ENCODE measurements around the gene PGM2L1. TPM values are rescaled to one million over a fixed set of nuclear protein-coding genes. Genes with fewer than 3 reads are reported as not detected.

PGM2L1 gene
- polyA plus RNA-seq, 4 donors = 0.45 to 3.1 (median 1.2) TPM

DNA sequence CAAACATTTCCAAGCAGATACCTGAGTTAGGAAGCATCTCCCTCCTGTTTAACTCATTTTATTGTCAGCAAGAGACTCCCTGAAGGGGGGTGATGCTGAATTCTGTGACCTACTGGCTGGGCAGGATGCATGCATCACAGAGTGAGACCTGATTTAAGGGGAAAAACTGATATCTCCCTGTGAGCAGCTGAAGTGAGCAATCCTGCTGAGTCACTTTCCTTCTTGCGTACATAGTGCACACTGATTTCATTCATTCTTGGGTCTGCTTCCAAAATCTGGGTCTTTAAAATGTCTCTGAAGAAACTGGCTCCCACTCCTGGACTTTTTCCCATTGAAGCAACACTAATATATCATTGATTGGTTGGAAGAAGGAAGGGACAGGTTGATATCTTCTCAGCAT lies 110.1 kb downstream of the PGM2L1 start:
- Histone ChIP-seq H3K4me1 (ENCODE audit: control insufficient read depth in 3 of 3, insufficient read depth in 2 of 3, low read depth in 1 of 3, low read length in 2 of 3) (no peaks in the 10 kb centered on the region), H3K9me3 (ENCODE audit: control insufficient read depth in 2 of 2, insufficient read depth in 1 of 2, low read depth in 1 of 2, low read length in 1 of 2) (no peaks in the 10 kb centered on the region), H3K36me3 (ENCODE audit: control insufficient read depth in 3 of 3, insufficient read depth in 2 of 3, low read depth in 1 of 3, low read length in 3 of 3) (no peaks in the 10 kb centered on the region), H3K27ac (ENCODE audit: low read depth in 1 of 3, low read length in 2 of 3) (no peak overlapping the region), H3K27me3 (ENCODE audit: control insufficient read depth in 3 of 3, insufficient read depth in 3 of 3, low read length in 3 of 3) (peaks cover 0 to 4% (median 0%) of the 10 kb centered on the region in 3 donors), H3K4me3 (ENCODE audit: low read depth in 1 of 3, low read length in 3 of 3) (no peak overlapping the region)
- FAIRE-seq (no peak), DNase-seq (no peak)
- 62 to 88% (median 81%) methylated on average over 1 of the region's 1 CpG for WGBS, 3 donors

GRCh38 chr11:74284466-74284865 lies 113.8 kb downstream of the PGM2L1 start:
- no peak for DNase-seq
- no peaks in the 10 kb centered on the region for H3K36me3 ChIP-seq (ENCODE audit: control insufficient read depth in 3 of 3, insufficient read depth in 2 of 3, low read depth in 1 of 3, low read length in 3 of 3)
- peaks cover 0 to 4% of the 10 kb centered on the region in 2 donors for H3K9me3 ChIP-seq (ENCODE audit: control insufficient read depth in 2 of 2, insufficient read depth in 1 of 2, low read depth in 1 of 2, low read length in 1 of 2)
- 70 to 84% (median 73%) methylated on average over 2 of the region's 2 CpGs for WGBS, 3 donors
- peaks cover 0 to 4% (median 0%) of the 10 kb centered on the region in 3 donors for H3K27me3 ChIP-seq (ENCODE audit: control insufficient read depth in 3 of 3, insufficient read depth in 3 of 3, low read length in 3 of 3)
- no peaks in the 10 kb centered on the region for H3K4me1 ChIP-seq (ENCODE audit: control insufficient read depth in 3 of 3, insufficient read depth in 2 of 3, low read depth in 1 of 3, low read length in 2 of 3)
- no peak overlapping the region for H3K4me3 ChIP-seq (ENCODE audit: low read depth in 1 of 3, low read length in 3 of 3)
- H3K27ac ChIP-seq (ENCODE audit: low read depth in 1 of 3, low read length in 2 of 3) = no peak overlapping the region
- FAIRE-seq = no peak

GRCh38 chr11:74283580-74284180 lies 114.6 kb downstream of the PGM2L1 start:
- no peak for DNase-seq
- FAIRE-seq = no peak
- Histone ChIP-seq H3K4me1 (ENCODE audit: control insufficient read depth in 3 of 3, insufficient read depth in 2 of 3, low read depth in 1 of 3, low read length in 2 of 3) (no peaks in the 10 kb centered on the region), H3K9me3 (ENCODE audit: control insufficient read depth in 2 of 2, insufficient read depth in 1 of 2, low read depth in 1 of 2, low read length in 1 of 2) (peaks cover 0 to 4% of the 10 kb centered on the region in 2 donors), H3K36me3 (ENCODE audit: control insufficient read depth in 3 of 3, insufficient read depth in 2 of 3, low read depth in 1 of 3, low read length in 3 of 3) (no peaks in the 10 kb centered on the region), H3K27me3 (ENCODE audit: control insufficient read depth in 3 of 3, insufficient read depth in 3 of 3, low read length in 3 of 3) (peaks cover 0 to 4% (median 0%) of the 10 kb centered on the region in 3 donors), H3K4me3 (ENCODE audit: low read depth in 1 of 3, low read length in 3 of 3) (no peak overlapping the region), H3K27ac (ENCODE audit: low read depth in 1 of 3, low read length in 2 of 3) (no peak overlapping the region)
- WGBS, 3 donors = 81 to 91% (median 90%) methylated on average over 3 of the region's 3 CpGs

GRCh38 chr11:74282914-74283371 lies 115.3 kb downstream of the PGM2L1 start:
- Histone ChIP-seq H3K4me3 (ENCODE audit: low read depth in 1 of 3, low read length in 3 of 3) (no peak overlapping the region), H3K4me1 (ENCODE audit: control insufficient read depth in 3 of 3, insufficient read depth in 2 of 3, low read depth in 1 of 3, low read length in 2 of 3) (no peaks in the 10 kb centered on the region), H3K27me3 (ENCODE audit: control insufficient read depth in 3 of 3, insufficient read depth in 3 of 3, low read length in 3 of 3) (peaks cover 0 to 4% (median 0%) of the 10 kb centered on the region in 3 donors), H3K9me3 (ENCODE audit: control insufficient read depth in 2 of 2, insufficient read depth in 1 of 2, low read depth in 1 of 2, low read length in 1 of 2) (peaks cover 0 to 4% of the 10 kb centered on the region in 2 donors), H3K36me3 (ENCODE audit: control insufficient read depth in 3 of 3, insufficient read depth in 2 of 3, low read depth in 1 of 3, low read length in 3 of 3) (no peaks in the 10 kb centered on the region), H3K27ac (ENCODE audit: low read depth in 1 of 3, low read length in 2 of 3) (no peak overlapping the region)
- FAIRE-seq = no peak
- WGBS, 3 donors = 61 to 75% (median 69%) methylated on average over 5 of the region's 5 CpGs
- DNase-seq = no peak

- WGBS, 3 donors = 72 to 95% (median 91%) methylated on average over 3 of the region's 3 CpGs
- Histone ChIP-seq H3K9me3 (ENCODE audit: control insufficient read depth in 2 of 2, insufficient read depth in 1 of 2, low read depth in 1 of 2, low read length in 1 of 2) (peaks cover 0 to 4% of the 10 kb centered on the region in 2 donors), H3K27me3 (ENCODE audit: control insufficient read depth in 3 of 3, insufficient read depth in 3 of 3, low read length in 3 of 3) (peaks cover 0 to 4% (median 0%) of the 10 kb centered on the region in 3 donors), H3K36me3 (ENCODE audit: control insufficient read depth in 3 of 3, insufficient read depth in 2 of 3, low read depth in 1 of 3, low read length in 3 of 3) (no peaks in the 10 kb centered on the region), H3K4me1 (ENCODE audit: control insufficient read depth in 3 of 3, insufficient read depth in 2 of 3, low read depth in 1 of 3, low read length in 2 of 3) (no peaks in the 10 kb centered on the region), H3K4me3 (ENCODE audit: low read depth in 1 of 3, low read length in 3 of 3) (no peak overlapping the region), H3K27ac (ENCODE audit: low read depth in 1 of 3, low read length in 2 of 3) (no peak overlapping the region)
- no peak for FAIRE-seq
- no peak for DNase-seq
Observed at GRCh38 chr11:74282421-74282820, 115.8 kb downstream of the PGM2L1 start.

- Histone ChIP-seq H3K9me3 (ENCODE audit: control insufficient read depth in 2 of 2, insufficient read depth in 1 of 2, low read depth in 1 of 2, low read length in 1 of 2) (peaks cover 0 to 4% of the 10 kb centered on the region in 2 donors), H3K4me1 (ENCODE audit: control insufficient read depth in 3 of 3, insufficient read depth in 2 of 3, low read depth in 1 of 3, low read length in 2 of 3) (no peaks in the 10 kb centered on the region), H3K36me3 (ENCODE audit: control insufficient read depth in 3 of 3, insufficient read depth in 2 of 3, low read depth in 1 of 3, low read length in 3 of 3) (no peaks in the 10 kb centered on the region), H3K27ac (ENCODE audit: low read depth in 1 of 3, low read length in 2 of 3) (no peak overlapping the region), H3K4me3 (ENCODE audit: low read depth in 1 of 3, low read length in 3 of 3) (no peak overlapping the region), H3K27me3 (ENCODE audit: control insufficient read depth in 3 of 3, insufficient read depth in 3 of 3, low read length in 3 of 3) (no peaks in the 10 kb centered on the region)
- no peak for DNase-seq
- FAIRE-seq = no peak
Observed at GRCh38 chr11:74280494-74280893, 117.7 kb downstream of the PGM2L1 start.

Other genes with a start within 250 kb of the PGM2L1 start
- 10 to 100 TPM in 2 of 4 donors, 1 to 10 TPM in 2; 3.8 to 11.0 (median 7.3) TPM for gene C2CD3, start 227.4 kb downstream of the PGM2L1 start, polyA plus RNA-seq
- gene PPME1, start 227.1 kb downstream of the PGM2L1 start, polyA plus RNA-seq = 10 to 100 TPM; 14.3 to 23.1 (median 19.6) TPM
- gene P4HA3, start 86.8 kb downstream of the PGM2L1 start, polyA plus RNA-seq = under 1 TPM in 2 of 4 donors, not detected in 2; 0.53 to 0.66 TPM
- 10 to 100 TPM; 17.0 to 88.4 (median 29.3) TPM for gene KCNE3, start 69.1 kb upstream of the PGM2L1 start, polyA plus RNA-seq
- 10 to 100 TPM in 1 of 4 donors, 1 to 10 TPM in 3; 4.9 to 11.1 (median 7.6) TPM for gene LIPT2, start 95.3 kb upstream of the PGM2L1 start, polyA plus RNA-seq
- 10 to 100 TPM; 11.1 to 25.9 (median 14.1) TPM for gene POLD3, start 194.1 kb upstream of the PGM2L1 start, polyA plus RNA-seq